Measurements from ENCODE around the gene TNP1.

DNA sequence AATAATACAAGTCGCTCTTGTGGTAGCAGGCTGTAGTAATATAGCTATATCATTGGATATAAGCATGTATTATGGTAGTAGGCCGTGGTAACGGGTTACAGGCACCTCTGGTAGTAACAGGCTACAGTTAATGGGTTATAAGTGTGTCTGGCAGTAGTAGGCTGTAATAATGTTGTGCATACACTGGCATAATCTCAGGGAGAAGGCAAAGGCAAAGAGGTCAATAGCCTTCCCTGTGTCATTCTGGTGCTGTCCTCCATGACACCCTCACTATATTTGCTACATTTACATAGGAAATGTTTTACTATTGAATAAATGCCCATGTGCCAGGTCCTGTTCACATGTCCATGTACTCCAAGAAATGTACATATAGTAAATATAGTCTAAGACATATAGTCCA lies 12.8 kb upstream of the TNP1 start:
- TF ChIP-seq, protein P1, sequence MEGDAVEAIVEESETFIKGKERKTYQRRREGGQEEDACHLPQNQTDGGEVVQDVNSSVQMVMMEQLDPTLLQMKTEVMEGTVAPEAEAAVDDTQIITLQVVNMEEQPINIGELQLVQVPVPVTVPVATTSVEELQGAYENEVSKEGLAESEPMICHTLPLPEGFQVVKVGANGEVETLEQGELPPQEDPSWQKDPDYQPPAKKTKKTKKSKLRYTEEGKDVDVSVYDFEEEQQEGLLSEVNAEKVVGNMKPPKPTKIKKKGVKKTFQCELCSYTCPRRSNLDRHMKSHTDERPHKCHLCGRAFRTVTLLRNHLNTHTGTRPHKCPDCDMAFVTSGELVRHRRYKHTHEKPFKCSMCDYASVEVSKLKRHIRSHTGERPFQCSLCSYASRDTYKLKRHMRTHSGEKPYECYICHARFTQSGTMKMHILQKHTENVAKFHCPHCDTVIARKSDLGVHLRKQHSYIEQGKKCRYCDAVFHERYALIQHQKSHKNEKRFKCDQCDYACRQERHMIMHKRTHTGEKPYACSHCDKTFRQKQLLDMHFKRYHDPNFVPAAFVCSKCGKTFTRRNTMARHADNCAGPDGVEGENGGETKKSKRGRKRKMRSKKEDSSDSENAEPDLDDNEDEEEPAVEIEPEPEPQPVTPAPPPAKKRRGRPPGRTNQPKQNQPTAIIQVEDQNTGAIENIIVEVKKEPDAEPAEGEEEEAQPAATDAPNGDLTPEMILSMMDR (conservative IDR thresholded peaks at IDR 0.05), result no peak
- TF ChIP-seq ZFX (IDR thresholded peaks at IDR 0.05), result no peak
